MCF 10A (cell line): ENCODE data around the gene INO80D. TPM values are rescaled to one million over a fixed set of nuclear protein-coding genes. Genes with fewer than 3 reads are reported as not detected.
"Not testable (repeated sequence)": the region's sequence is repeated elsewhere in the genome, so short reads cannot be mapped to it uniquely, and the experiment has no call there.

Source experiments
- BruUV-seq: library from RNA; stranded (reverse); fragments of 400-500 nt; replicated peaks from 2 replicates; lab custom pipeline; 2021; lab: Mats Ljungman, UMichigan
- CTCF ChIA-PET: fragments of 300-600 bp; sonication (Branson Sonifier 250); formaldehyde crosslinking; extraction: SDS; loops from one replicate; lab custom pipeline; 2021; ENCODE audit warnings: antibody characterized with exemption, inconsistent platforms; lab: Yijun Ruan, JAX
- POLR2A ChIA-PET: fragments of 300-600, 350-650 bp; sonication (Branson Sonifier 250); formaldehyde crosslinking; extraction: SDS; loops from one replicate; lab custom pipeline; 2020; ENCODE audit warnings: antibody characterized with exemption, inconsistent platforms; lab: Yijun Ruan, JAX
- DNase-seq: peaks from one replicate; pipeline ENCODE4 v3.0.0-alpha.2; 2018; ENCODE audit not compliant: unreplicated experiment
- H3K27ac Mint-ChIP-seq: one replicate; pipeline ENCODE4 v1.8.0; 2022; ENCODE audit warnings: mild to moderate bottlenecking, low read depth, mixed read lengths; ENCODE audit not compliant: unreplicated experiment
- H3K27me3 Mint-ChIP-seq: one replicate; pipeline ENCODE4 v1.8.0; 2022; ENCODE audit warnings: mixed read lengths; ENCODE audit not compliant: insufficient read depth, unreplicated experiment
- H3K36me3 Mint-ChIP-seq: one replicate; pipeline ENCODE4 v1.8.0; 2022; ENCODE audit warnings: mild to moderate bottlenecking, moderate library complexity, mixed read lengths; ENCODE audit not compliant: insufficient read depth, unreplicated experiment
- H3K4me1 Mint-ChIP-seq: one replicate; pipeline ENCODE4 v1.8.0; 2022; ENCODE audit warnings: mixed read lengths; ENCODE audit not compliant: insufficient read depth, unreplicated experiment
- H3K4me3 Mint-ChIP-seq: one replicate; pipeline ENCODE4 v1.8.0; 2022; ENCODE audit warnings: mild to moderate bottlenecking, moderate library complexity, mixed read lengths; ENCODE audit not compliant: unreplicated experiment
- H3K9me3 Mint-ChIP-seq: one replicate; pipeline ENCODE4 v1.8.0; 2022; ENCODE audit warnings: mixed read lengths; ENCODE audit not compliant: unreplicated experiment
- intact Hi-C: fragments of 100-400 bp; cut with micrococcal nuclease; formaldehyde crosslinking; loops from 2 replicates; pipeline ENCODE4 v1.14.1; 2022
- total RNA-seq: library from RNA; stranded (reverse); gene quantifications from 2 replicates; pipeline ENCODE4 v1.2.3, GENCODE V29; 2022
- TF ChIP-seq, protein P1 (sequence below): fragments of 200-600 bp; IDR thresholded peaks from one replicate; pipeline ENCODE4 v1.8.0; 2022; ENCODE audit warnings: antibody characterized with exemption, mild to moderate bottlenecking; ENCODE audit not compliant: unreplicated experiment

INO80D gene
- total RNA-seq, 1 experiment from 2014 or later, result 21.6 TPM

- H3K4me3 Mint-ChIP-seq, result no peak overlapping the region
- CTCF ChIA-PET, result no interaction called here
- peaks cover 30% of the 10 kb centered on the region for H3K36me3 Mint-ChIP-seq
- H3K4me1 Mint-ChIP-seq, result no peaks in the 10 kb centered on the region
- no TSS peak for BruUV-seq
- intact Hi-C loops, result no loop called here
- no peak for DNase-seq
- H3K27ac Mint-ChIP-seq, result no peak overlapping the region
- TF ChIP-seq, protein P1, sequence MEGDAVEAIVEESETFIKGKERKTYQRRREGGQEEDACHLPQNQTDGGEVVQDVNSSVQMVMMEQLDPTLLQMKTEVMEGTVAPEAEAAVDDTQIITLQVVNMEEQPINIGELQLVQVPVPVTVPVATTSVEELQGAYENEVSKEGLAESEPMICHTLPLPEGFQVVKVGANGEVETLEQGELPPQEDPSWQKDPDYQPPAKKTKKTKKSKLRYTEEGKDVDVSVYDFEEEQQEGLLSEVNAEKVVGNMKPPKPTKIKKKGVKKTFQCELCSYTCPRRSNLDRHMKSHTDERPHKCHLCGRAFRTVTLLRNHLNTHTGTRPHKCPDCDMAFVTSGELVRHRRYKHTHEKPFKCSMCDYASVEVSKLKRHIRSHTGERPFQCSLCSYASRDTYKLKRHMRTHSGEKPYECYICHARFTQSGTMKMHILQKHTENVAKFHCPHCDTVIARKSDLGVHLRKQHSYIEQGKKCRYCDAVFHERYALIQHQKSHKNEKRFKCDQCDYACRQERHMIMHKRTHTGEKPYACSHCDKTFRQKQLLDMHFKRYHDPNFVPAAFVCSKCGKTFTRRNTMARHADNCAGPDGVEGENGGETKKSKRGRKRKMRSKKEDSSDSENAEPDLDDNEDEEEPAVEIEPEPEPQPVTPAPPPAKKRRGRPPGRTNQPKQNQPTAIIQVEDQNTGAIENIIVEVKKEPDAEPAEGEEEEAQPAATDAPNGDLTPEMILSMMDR, result no peak
- POLR2A ChIA-PET, result no interaction called here
- H3K27me3 Mint-ChIP-seq, result no peaks in the 10 kb centered on the region
- H3K9me3 Mint-ChIP-seq, result no peaks in the 10 kb centered on the region
Observed at GRCh38 chr2:205990104-205990503, 95.9 kb downstream of the INO80D start.

GRCh38 chr2:205989271-205990071 lies 96.5 kb downstream of the INO80D start:
- Mint-ChIP-seq H3K27me3 (no peaks in the 10 kb centered on the region), H3K36me3 (peaks cover 24% of the 10 kb centered on the region), H3K9me3 (no peaks in the 10 kb centered on the region), H3K4me3 (no peak overlapping the region), H3K27ac (no peak overlapping the region), H3K4me1 (no peaks in the 10 kb centered on the region)
- ChIA-PET CTCF (interaction anchor here (0.6 to 1.0 kb wide), 2 partner anchors 9 to 291 kb away, joined by 4 to 5 read pairs; no protein-coding TSS in a partner anchor), POLR2A (no interaction called here)
- DNase-seq, result peak; percentile 16
- no TSS peak for BruUV-seq
- TF ChIP-seq, protein P1, result no peak
- intact Hi-C loops, result no loop called here

- H3K4me3 Mint-ChIP-seq, H3K9me3 Mint-ChIP-seq, H3K27ac Mint-ChIP-seq, BruUV-seq, H3K27me3 Mint-ChIP-seq, POLR2A ChIA-PET, DNase-seq, H3K4me1 Mint-ChIP-seq, intact Hi-C loops: not testable (repeated sequence)
- peaks cover 22% of the 10 kb centered on the region for H3K36me3 Mint-ChIP-seq
- CTCF ChIA-PET, result interaction anchor here (0.7 to 1.0 kb wide), 2 partner anchors 9 to 10 kb away, joined by 3 to 5 read pairs; no protein-coding TSS in a partner anchor
Observed at GRCh38 chr2:205988681-205989080, 97.3 kb downstream of the INO80D start.

- ChIA-PET POLR2A (no interaction called here), CTCF (interaction anchor here (0.7 to 1.0 kb wide), 2 partner anchors 9 to 10 kb away, joined by 3 to 5 read pairs; no protein-coding TSS in a partner anchor)
- intact Hi-C loops, result no loop called here
- H3K4me1 Mint-ChIP-seq, result no peaks in the 10 kb centered on the region
- DNase-seq, result no peak
- TF ChIP-seq, protein P1, result no peak
- no TSS peak for BruUV-seq
- no peaks in the 10 kb centered on the region for H3K27me3 Mint-ChIP-seq
- H3K4me3 Mint-ChIP-seq, result no peak overlapping the region
- H3K36me3 Mint-ChIP-seq, result peaks cover 22% of the 10 kb centered on the region
- no peaks in the 10 kb centered on the region for H3K9me3 Mint-ChIP-seq
- H3K27ac Mint-ChIP-seq, result no peak overlapping the region
Observed at GRCh38 chr2:205988274-205988673, 97.7 kb downstream of the INO80D start.

DNA sequence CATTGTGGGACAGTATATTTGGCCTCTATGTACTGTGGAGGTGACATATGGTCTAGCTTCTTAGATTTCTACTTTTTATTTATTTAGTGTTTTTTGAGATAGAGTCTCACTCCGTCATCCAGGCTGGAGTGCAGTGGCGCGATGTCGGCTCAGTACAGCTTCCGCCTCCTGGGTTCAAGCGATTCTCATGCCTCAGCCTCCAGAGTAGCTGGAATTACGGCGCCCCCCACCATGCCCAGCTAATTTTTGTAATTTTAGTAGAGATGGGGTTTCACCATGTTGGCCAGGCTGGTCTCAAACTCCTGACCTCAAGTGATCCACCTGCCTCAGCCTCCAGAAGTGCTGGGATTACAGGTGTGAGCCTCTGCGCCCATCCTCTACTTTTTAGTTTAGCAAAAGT lies 99.6 kb downstream of the INO80D start:
- intact Hi-C loops, H3K36me3 Mint-ChIP-seq, H3K27me3 Mint-ChIP-seq, H3K4me3 Mint-ChIP-seq, H3K4me1 Mint-ChIP-seq, BruUV-seq, DNase-seq, H3K27ac Mint-ChIP-seq, H3K9me3 Mint-ChIP-seq: not testable (repeated sequence)
- ChIA-PET POLR2A (interaction anchor here (1.0 to 1.6 kb wide), 2 partner anchors 12 to 20 kb away, joined by 3 read pairs; no protein-coding TSS in a partner anchor), CTCF (interaction anchor here (0.6 to 1.7 kb wide), 5 partner anchors 12 to 307 kb away, joined by 3 to 8 read pairs (median 4); no protein-coding TSS in a partner anchor)
